ENCODE results near the gene L3MBTL2.

GRCh38 chr22:41261541-41262249 lies 56.6 kb downstream of the L3MBTL2 start:
- TF ChIP-seq CTCF (IDR thresholded peaks at IDR 0.05) (no peak), EZH2 (IDR thresholded peaks at IDR 0.05; ENCODE audit: borderline replicate concordance, insufficient read depth, low read depth, low read length, poor library complexity, severe bottlenecking) (no peak)
